HEK293 (cell line): Measurements from ENCODE around the gene ANKH.

ENCODE experiments used
- CTCF ChIA-PET: fragments of 350-600 bp; formaldehyde crosslinking; extraction: SDS; loops from one replicate; lab custom pipeline; 2021; ENCODE audit warnings: antibody characterized with exemption; lab: Yijun Ruan, JAX
- POLR2A ChIA-PET: fragments of 300-600 bp; formaldehyde crosslinking; extraction: SDS; loops from one replicate; lab custom pipeline; 2020; ENCODE audit warnings: antibody characterized with exemption, inconsistent platforms; lab: Yijun Ruan, JAX
- H3K27ac ChIP-seq: fragments of 200-500 bp; sonication (Bioruptor generic); 2 replicates; pipeline ENCODE4 v1.5.1; 2014; ENCODE audit warnings: low read depth, low read length, control low read depth, inconsistent platforms; ENCODE audit errors: extremely low read depth
- H3K36me3 ChIP-seq, 2 experiments: fragments of 200-500 bp in 1 of 2; sonication (Bioruptor generic) in 1 of 2; 1 replicate in 1 of 2; 2 replicates in 1 of 2; pipeline ENCODE4 v1.5.1; 2014 to 2017; ENCODE audit warnings: inconsistent platforms in 2 of 2, low read length in 2 of 2; ENCODE audit not compliant: control insufficient read depth in 2 of 2, insufficient read depth in 1 of 2
- H3K4me1 ChIP-seq: fragments of 200-500 bp; sonication (Bioruptor generic); 2 replicates; pipeline ENCODE4 v1.5.1; 2014; ENCODE audit warnings: mild to moderate bottlenecking, low read length, inconsistent platforms; ENCODE audit not compliant: control insufficient read depth, insufficient read depth
- H3K4me3 ChIP-seq: 2 replicates; pipeline ENCODE4 v1.5.1; 2011; ENCODE audit warnings: low read depth, mild to moderate bottlenecking, control low read depth, low read length, moderate library complexity
- H3K9me3 ChIP-seq: fragments of 200-500 bp; sonication (Bioruptor generic); 2 replicates; pipeline ENCODE4 v1.5.1; 2014; ENCODE audit warnings: low read depth, low read length, inconsistent platforms; ENCODE audit not compliant: control insufficient read depth, insufficient read depth
- GLI2 ChIP-seq: fragments of 450-650 bp; formaldehyde crosslinking; IDR thresholded peaks from 2 replicates; pipeline ENCODE4; 2017; ENCODE audit warnings: missing biosample characterization, missing genetic modification characterization, low read depth, borderline replicate concordance
- GLIS1 ChIP-seq: fragments of 450-650 bp; formaldehyde crosslinking; IDR thresholded peaks from 2 replicates; pipeline ENCODE4 v1.5.1; 2016; ENCODE audit warnings: missing biosample characterization, missing genetic modification characterization
- HOXD13 ChIP-seq: sonication (generic); formaldehyde crosslinking; IDR thresholded peaks from 2 replicates; pipeline ENCODE4 v1.8.0; 2022; ENCODE audit warnings: missing genetic modification reagents, borderline replicate concordance
- KLF7 ChIP-seq: fragments of 450-650 bp; formaldehyde crosslinking; IDR thresholded peaks from 2 replicates; pipeline ENCODE4 v1.5.1; 2016; ENCODE audit warnings: missing biosample characterization, missing genetic modification characterization, borderline replicate concordance
- MZF1 ChIP-seq: fragments of 450-650 bp; formaldehyde crosslinking; IDR thresholded peaks from 2 replicates; pipeline ENCODE4 v1.5.1; 2017; ENCODE audit warnings: missing biosample characterization, missing genetic modification characterization, borderline replicate concordance
- OSR2 ChIP-seq: fragments of 450-650 bp; formaldehyde crosslinking; IDR thresholded peaks from 2 replicates; pipeline ENCODE4 v1.5.1; 2016; ENCODE audit warnings: missing biosample characterization, missing genetic modification characterization
- PRDM10 ChIP-seq: fragments of 450-650 bp; formaldehyde crosslinking; IDR thresholded peaks from 2 replicates; pipeline ENCODE4 v1.5.1; 2016; ENCODE audit warnings: missing biosample characterization, missing genetic modification characterization
- SP7 ChIP-seq: fragments of 450-650 bp; formaldehyde crosslinking; IDR thresholded peaks from 2 replicates; pipeline ENCODE4 v1.5.1; 2016; ENCODE audit warnings: missing biosample characterization, missing genetic modification characterization
- ZNF114 ChIP-seq: fragments of 450-650 bp; formaldehyde crosslinking; IDR thresholded peaks from 2 replicates; pipeline ENCODE4 v1.5.0; 2017; ENCODE audit warnings: missing biosample characterization, missing genetic modification characterization
- ZNF146 ChIP-seq: fragments of 450-650 bp; formaldehyde crosslinking; IDR thresholded peaks from 2 replicates; pipeline ENCODE4 v1.5.1; 2016; ENCODE audit warnings: missing biosample characterization, missing genetic modification characterization
- ZNF169 ChIP-seq: fragments of 450-650 bp; formaldehyde crosslinking; IDR thresholded peaks from 2 replicates; pipeline ENCODE4 v1.5.1; 2016; ENCODE audit warnings: missing biosample characterization, missing genetic modification characterization
- ZNF394 ChIP-seq: fragments of 450-650 bp; formaldehyde crosslinking; IDR thresholded peaks from 2 replicates; pipeline ENCODE4 v1.5.1; 2016; ENCODE audit warnings: missing biosample characterization, missing genetic modification characterization, mild to moderate bottlenecking, moderate library complexity, borderline replicate concordance
- ZNF510 ChIP-seq: fragments of 450-650 bp; formaldehyde crosslinking; IDR thresholded peaks from 2 replicates; pipeline ENCODE4 v1.5.1; 2018; ENCODE audit warnings: mild to moderate bottlenecking, missing genetic modification characterization, missing biosample characterization; ENCODE audit not compliant: insufficient replicate concordance
- ZNF514 ChIP-seq: fragments of 450-650 bp; formaldehyde crosslinking; IDR thresholded peaks from 2 replicates; pipeline ENCODE4 v1.5.1; 2016; ENCODE audit warnings: missing biosample characterization, missing genetic modification characterization
- ZNF600 ChIP-seq: fragments of 450-650 bp; formaldehyde crosslinking; IDR thresholded peaks from 2 replicates; pipeline ENCODE4 v1.5.1; 2016; ENCODE audit warnings: missing biosample characterization, missing genetic modification characterization
- ZNF610 ChIP-seq: fragments of 450-650 bp; formaldehyde crosslinking; IDR thresholded peaks from 2 replicates; pipeline ENCODE4 v1.5.1; 2016; ENCODE audit warnings: missing biosample characterization, missing genetic modification characterization, borderline replicate concordance
- ZNF670 ChIP-seq: fragments of 450-650 bp; formaldehyde crosslinking; IDR thresholded peaks from 2 replicates; pipeline ENCODE4 v1.5.1; 2016; ENCODE audit warnings: missing biosample characterization, missing genetic modification characterization, low read depth
- ZNF76 ChIP-seq: fragments of 450-650 bp; formaldehyde crosslinking; IDR thresholded peaks from 2 replicates; pipeline ENCODE4; 2016; ENCODE audit warnings: low read depth, missing biosample characterization, missing genetic modification characterization, borderline replicate concordance
- ZSCAN30 ChIP-seq: fragments of 450-650 bp; IDR thresholded peaks from 2 replicates; pipeline ENCODE4 v1.5.1; 2018; ENCODE audit warnings: missing biosample characterization, mild to moderate bottlenecking, missing genetic modification characterization, moderate library complexity
- ZXDB ChIP-seq: fragments of 450-650 bp; formaldehyde crosslinking; IDR thresholded peaks from 2 replicates; pipeline ENCODE4 v1.5.1; 2016; ENCODE audit warnings: missing biosample characterization, missing genetic modification characterization
- TF ChIP-seq, protein P1 (sequence below): fragments of 450-650 bp; formaldehyde crosslinking; IDR thresholded peaks from 2 replicates; pipeline ENCODE4 v1.5.1; 2016; ENCODE audit warnings: missing biosample characterization, missing genetic modification characterization
- TF ChIP-seq, protein P2 (sequence below): fragments of 450-650 bp; formaldehyde crosslinking; IDR thresholded peaks from 2 replicates; pipeline ENCODE4 v1.5.1; 2016; ENCODE audit warnings: missing biosample characterization, missing genetic modification characterization

Gene ANKH

GRCh38 chr5:14851999-14852526 lies 19.5 kb downstream of the ANKH start:
- TF ChIP-seq PRDM10 (tag by site-specific recombination), result peak; percentile 85
- peak; percentile 81 for TF ChIP-seq SP7 (tag by site-specific recombination)
- TF ChIP-seq ZNF76 (tag by site-specific recombination), result no peak
- TF ChIP-seq ZNF114, result no peak
- TF ChIP-seq, protein P1, sequence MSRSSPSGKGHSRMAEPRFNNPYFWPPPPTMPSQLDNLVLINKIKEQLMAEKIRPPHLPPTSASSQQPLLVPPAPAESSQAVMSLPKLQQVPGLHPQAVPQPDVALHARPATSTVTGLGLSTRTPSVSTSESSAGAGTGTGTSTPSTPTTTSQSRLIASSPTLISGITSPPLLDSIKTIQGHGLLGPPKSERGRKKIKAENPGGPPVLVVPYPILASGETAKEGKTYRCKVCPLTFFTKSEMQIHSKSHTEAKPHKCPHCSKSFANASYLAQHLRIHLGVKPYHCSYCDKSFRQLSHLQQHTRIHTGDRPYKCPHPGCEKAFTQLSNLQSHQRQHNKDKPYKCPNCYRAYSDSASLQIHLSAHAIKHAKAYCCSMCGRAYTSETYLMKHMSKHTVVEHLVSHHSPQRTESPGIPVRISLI (tag by site-specific recombination), result 0 out of 2 replicates have a peak, but pooled peaks have one; percentile 15
- peak; percentile 61; the same call in 1 of the 2 replicates for TF ChIP-seq ZNF600 (tag by site-specific recombination)
- 0 out of 2 replicates have a peak, but pooled peaks have one; percentile 41 for TF ChIP-seq ZNF394 (tag by site-specific recombination)
- peak; percentile 60 for TF ChIP-seq ZXDB (tag by site-specific recombination)
- TF ChIP-seq ZNF510 (tag by site-specific recombination), result no peak
- TF ChIP-seq OSR2 (tag by site-specific recombination), result peak; percentile 43
- peak; percentile 52 for TF ChIP-seq GLIS1 (tag by site-specific recombination)
- ChIA-PET CTCF (interaction anchor here (0.7 to 1.1 kb wide), 3 partner anchors 19 to 148 kb away, joined by 3 to 6 read pairs (median 4); partner anchors contain the start of gene ANKH), POLR2A (interaction anchor here (0.6 kb wide), 1 partner anchor 18 kb away, joined by 4 read pairs; no protein-coding TSS in a partner anchor)
- no peaks in the 10 kb centered on the region for H3K4me1 ChIP-seq
- H3K9me3 ChIP-seq, result no peaks in the 10 kb centered on the region
- no peak overlapping the region for H3K4me3 ChIP-seq
- no peaks in the 10 kb centered on the region for H3K36me3 ChIP-seq
- no peak overlapping the region for H3K27ac ChIP-seq

DNA sequence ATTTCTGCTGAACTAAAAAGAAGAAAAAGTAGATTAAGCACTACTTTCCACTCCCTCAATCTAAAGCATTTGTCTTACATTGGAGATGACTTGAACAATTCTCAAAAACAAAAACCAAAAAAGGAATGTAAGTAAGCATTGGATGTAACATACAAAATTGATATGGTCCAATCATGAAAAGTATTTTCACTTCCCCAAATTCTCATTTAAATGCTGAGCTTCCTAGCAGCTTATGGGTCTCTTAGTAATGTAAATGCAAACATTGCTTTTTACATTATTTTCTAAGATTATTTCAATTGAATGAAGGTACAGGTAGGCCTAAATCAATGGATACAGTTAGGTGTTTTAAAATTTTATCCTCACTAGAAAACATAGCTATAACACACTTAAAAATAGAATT lies 20.0 kb downstream of the ANKH start:
- Histone ChIP-seq H3K4me1 (no peaks in the 10 kb centered on the region), H3K4me3 (no peak overlapping the region), H3K36me3 (no peaks in the 10 kb centered on the region), H3K9me3 (no peaks in the 10 kb centered on the region), H3K27ac (no peak overlapping the region)
- ChIA-PET CTCF (interaction anchor here (0.7 to 1.1 kb wide), 3 partner anchors 20 to 149 kb away, joined by 3 to 6 read pairs (median 4); partner anchors contain the start of gene ANKH), POLR2A (interaction anchor here (0.6 kb wide), 1 partner anchor 19 kb away, joined by 4 read pairs; no protein-coding TSS in a partner anchor)
- no peak for TF ChIP-seq MZF1
- TF ChIP-seq ZNF514 (tag by site-specific recombination), result no peak

GRCh38 chr5:14851050-14851419 lies 20.5 kb downstream of the ANKH start:
- Histone ChIP-seq H3K36me3 (no peaks in the 10 kb centered on the region), H3K27ac (no peak overlapping the region), H3K4me1 (no peaks in the 10 kb centered on the region), H3K4me3 (no peak overlapping the region), H3K9me3 (no peaks in the 10 kb centered on the region)
- CTCF ChIA-PET, result interaction anchor here (0.7 to 1.0 kb wide), 2 partner anchors 20 to 149 kb away, joined by 3 to 4 read pairs; partner anchors contain the start of gene ANKH
- POLR2A ChIA-PET, result no interaction called here
- TF ChIP-seq ZNF610 (no peak), KLF7 (tag by site-specific recombination) (no peak), ZNF670 (tag by site-specific recombination) (no peak), ZNF114 (no peak), HOXD13 (no peak), ZSCAN30 (tag by site-specific recombination) (no peak), ZNF146 (no peak), ZNF600 (tag by site-specific recombination) (no peak), ZNF169 (tag by site-specific recombination) (no peak), GLI2 (tag by site-specific recombination) (no peak)
- TF ChIP-seq, protein P2, sequence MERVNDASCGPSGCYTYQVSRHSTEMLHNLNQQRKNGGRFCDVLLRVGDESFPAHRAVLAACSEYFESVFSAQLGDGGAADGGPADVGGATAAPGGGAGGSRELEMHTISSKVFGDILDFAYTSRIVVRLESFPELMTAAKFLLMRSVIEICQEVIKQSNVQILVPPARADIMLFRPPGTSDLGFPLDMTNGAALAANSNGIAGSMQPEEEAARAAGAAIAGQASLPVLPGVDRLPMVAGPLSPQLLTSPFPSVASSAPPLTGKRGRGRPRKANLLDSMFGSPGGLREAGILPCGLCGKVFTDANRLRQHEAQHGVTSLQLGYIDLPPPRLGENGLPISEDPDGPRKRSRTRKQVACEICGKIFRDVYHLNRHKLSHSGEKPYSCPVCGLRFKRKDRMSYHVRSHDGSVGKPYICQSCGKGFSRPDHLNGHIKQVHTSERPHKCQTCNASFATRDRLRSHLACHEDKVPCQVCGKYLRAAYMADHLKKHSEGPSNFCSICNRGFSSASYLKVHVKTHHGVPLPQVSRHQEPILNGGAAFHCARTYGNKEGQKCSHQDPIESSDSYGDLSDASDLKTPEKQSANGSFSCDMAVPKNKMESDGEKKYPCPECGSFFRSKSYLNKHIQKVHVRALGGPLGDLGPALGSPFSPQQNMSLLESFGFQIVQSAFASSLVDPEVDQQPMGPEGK (tag by site-specific recombination), result no peak
